ENCODE data around the gene SCMH1.

SCMH1 gene

DNA sequence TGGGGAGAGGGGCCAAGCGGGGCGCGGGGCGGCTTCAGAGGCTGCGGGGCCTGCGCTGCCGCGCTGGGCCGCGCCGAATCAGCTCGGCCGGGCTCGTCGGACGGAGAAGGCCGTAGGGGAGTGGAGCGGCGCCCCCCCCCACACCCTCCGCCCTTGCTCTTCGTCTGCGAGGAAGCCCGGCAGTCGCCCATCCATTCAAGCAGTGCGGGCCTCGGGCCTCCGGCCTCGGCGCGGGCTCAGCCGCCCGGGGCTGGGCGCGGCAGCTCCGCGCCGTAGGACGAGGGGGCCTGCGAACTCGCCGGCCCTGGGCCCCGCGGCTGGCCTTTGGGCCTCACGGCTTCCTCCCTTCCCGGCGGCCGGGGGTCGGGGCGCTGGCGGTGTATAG, 262.0 kb downstream of the SCMH1 start:
- CTCF ChIA-PET = interaction anchor here (1.1 to 1.7 kb wide), 3 partner anchors 13 to 28 kb away, joined by 3 to 6 read pairs (median 4); no protein-coding TSS in a partner anchor
- 0 out of 2 replicates have a peak, but pooled peaks cover 4% of the 10 kb centered on the region for H3K4me1 ChIP-seq (ENCODE audit: control insufficient read depth, insufficient read depth, low read length)

GRCh38 chr1:40979241-40980067, 262.7 kb downstream of the SCMH1 start, which contains the start of gene CTPS1:
TSS of gene CTPS1 (plus strand) at chr1:40979696. CDS start at chr1:40983291, 3,595 bp downstream.
- peak within 1 kb of the TSS; percentile 80 for H3K4me3 ChIP-seq (ENCODE audit: low read depth, low read length)
- peak within 1 kb of the TSS; percentile 94 for H3K27ac ChIP-seq (ENCODE audit: extremely low read depth, low read depth, low read length)
- ChIA-PET POLR2A (interaction anchor here (0.6 to 2.3 kb wide), 14 partner anchors 8 to 471 kb away, joined by 3 to 30 read pairs (median 4); partner anchors contain the start of genes CITED4, EXO5, NFYC and ZNF684), CTCF (interaction anchor here (0.7 to 1.7 kb wide), 6 partner anchors 13 to 107 kb away, joined by 3 to 6 read pairs (median 3); no protein-coding TSS in a partner anchor)
- 0 out of 2 replicates have a peak, but pooled peaks cover 4% of the 10 kb centered on the region for H3K4me1 ChIP-seq (ENCODE audit: control insufficient read depth, insufficient read depth, low read length)
- H3K36me3 ChIP-seq (ENCODE audit: control insufficient read depth in 2 of 2, insufficient read depth in 1 of 2, low read length in 2 of 2) = peaks cover 5 to 35% of the 10 kb centered on the region in 2 experiments
- H3K9me3 ChIP-seq (ENCODE audit: control insufficient read depth, insufficient read depth, low read depth, low read length) = no peaks in the 10 kb centered on the region
- TF ChIP-seq ZNF433 (tag by site-specific recombination; IDR thresholded peaks at IDR 0.05; ENCODE audit: low read depth) = no peak
- TF ChIP-seq ZNF132 (tag by site-specific recombination; IDR thresholded peaks at IDR 0.05; ENCODE audit: borderline replicate concordance) = no peak
- TF ChIP-seq ZNF548 (tag by site-specific recombination; IDR thresholded peaks at IDR 0.05) = no peak
- no peak for TF ChIP-seq ZNF274 (IDR thresholded peaks at IDR 0.05; ENCODE audit: low read length)
- no peak for TF ChIP-seq ZNF274 (tag by site-specific recombination; IDR thresholded peaks at IDR 0.05; ENCODE audit: borderline replicate concordance)
- no peak for TF ChIP-seq ZNF10 (tag by site-specific recombination; IDR thresholded peaks at IDR 0.05)
- no peak for TF ChIP-seq ZNF791 (tag by site-specific recombination; IDR thresholded peaks at IDR 0.05)
- no peak for TF ChIP-seq GLI4 (tag by site-specific recombination; IDR thresholded peaks at IDR 0.05)
- TF ChIP-seq ZBTB44 (tag by site-specific recombination; IDR thresholded peaks at IDR 0.05) = no peak
- TF ChIP-seq ZNF223 (tag by site-specific recombination; IDR thresholded peaks at IDR 0.05) = no peak
- TF ChIP-seq, protein P1, sequence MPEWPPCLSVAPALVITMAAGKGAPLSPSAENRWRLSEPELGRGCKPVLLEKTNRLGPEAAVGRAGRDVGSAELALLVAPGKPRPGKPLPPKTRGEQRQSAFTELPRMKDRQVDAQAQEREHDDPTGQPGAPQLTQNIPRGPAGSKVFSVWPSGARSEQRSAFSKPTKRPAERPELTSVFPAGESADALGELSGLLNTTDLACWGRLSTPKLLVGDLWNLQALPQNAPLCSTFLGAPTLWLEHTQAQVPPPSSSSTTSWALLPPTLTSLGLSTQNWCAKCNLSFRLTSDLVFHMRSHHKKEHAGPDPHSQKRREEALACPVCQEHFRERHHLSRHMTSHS (tag by site-specific recombination; IDR thresholded peaks at IDR 0.05) = no peak
- TF ChIP-seq, protein P2, sequence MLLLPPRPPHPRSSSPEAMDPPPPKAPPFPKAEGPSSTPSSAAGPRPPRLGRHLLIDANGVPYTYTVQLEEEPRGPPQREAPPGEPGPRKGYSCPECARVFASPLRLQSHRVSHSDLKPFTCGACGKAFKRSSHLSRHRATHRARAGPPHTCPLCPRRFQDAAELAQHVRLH (tag by site-specific recombination; IDR thresholded peaks at IDR 0.05) = 0 out of 2 replicates have a peak, but pooled peaks have one; percentile 50
- no peak for TF ChIP-seq ZNF701 (tag by site-specific recombination; IDR thresholded peaks at IDR 0.05)
- no peak for TF ChIP-seq ZNF558 (tag by site-specific recombination; IDR thresholded peaks at IDR 0.05)
- TF ChIP-seq ZNF560 (tag by site-specific recombination; IDR thresholded peaks at IDR 0.05; ENCODE audit: borderline replicate concordance) = no peak
- TF ChIP-seq ZNF24 (tag by site-specific recombination; IDR thresholded peaks at IDR 0.05) = peak; percentile 70
- TF ChIP-seq ZNF37A (tag by site-specific recombination; IDR thresholded peaks at IDR 0.05) = no peak
- no peak for TF ChIP-seq ZNF610 (tag by site-specific recombination; IDR thresholded peaks at IDR 0.05; ENCODE audit: borderline replicate concordance)
- no peak for TF ChIP-seq ZBTB48 (tag by site-specific recombination; IDR thresholded peaks at IDR 0.05)
- TF ChIP-seq ZNF585B (tag by site-specific recombination; IDR thresholded peaks at IDR 0.05) = no peak
- TF ChIP-seq ZBTB6 (tag by site-specific recombination; IDR thresholded peaks at IDR 0.05) = no peak
- TF ChIP-seq, protein P3, sequence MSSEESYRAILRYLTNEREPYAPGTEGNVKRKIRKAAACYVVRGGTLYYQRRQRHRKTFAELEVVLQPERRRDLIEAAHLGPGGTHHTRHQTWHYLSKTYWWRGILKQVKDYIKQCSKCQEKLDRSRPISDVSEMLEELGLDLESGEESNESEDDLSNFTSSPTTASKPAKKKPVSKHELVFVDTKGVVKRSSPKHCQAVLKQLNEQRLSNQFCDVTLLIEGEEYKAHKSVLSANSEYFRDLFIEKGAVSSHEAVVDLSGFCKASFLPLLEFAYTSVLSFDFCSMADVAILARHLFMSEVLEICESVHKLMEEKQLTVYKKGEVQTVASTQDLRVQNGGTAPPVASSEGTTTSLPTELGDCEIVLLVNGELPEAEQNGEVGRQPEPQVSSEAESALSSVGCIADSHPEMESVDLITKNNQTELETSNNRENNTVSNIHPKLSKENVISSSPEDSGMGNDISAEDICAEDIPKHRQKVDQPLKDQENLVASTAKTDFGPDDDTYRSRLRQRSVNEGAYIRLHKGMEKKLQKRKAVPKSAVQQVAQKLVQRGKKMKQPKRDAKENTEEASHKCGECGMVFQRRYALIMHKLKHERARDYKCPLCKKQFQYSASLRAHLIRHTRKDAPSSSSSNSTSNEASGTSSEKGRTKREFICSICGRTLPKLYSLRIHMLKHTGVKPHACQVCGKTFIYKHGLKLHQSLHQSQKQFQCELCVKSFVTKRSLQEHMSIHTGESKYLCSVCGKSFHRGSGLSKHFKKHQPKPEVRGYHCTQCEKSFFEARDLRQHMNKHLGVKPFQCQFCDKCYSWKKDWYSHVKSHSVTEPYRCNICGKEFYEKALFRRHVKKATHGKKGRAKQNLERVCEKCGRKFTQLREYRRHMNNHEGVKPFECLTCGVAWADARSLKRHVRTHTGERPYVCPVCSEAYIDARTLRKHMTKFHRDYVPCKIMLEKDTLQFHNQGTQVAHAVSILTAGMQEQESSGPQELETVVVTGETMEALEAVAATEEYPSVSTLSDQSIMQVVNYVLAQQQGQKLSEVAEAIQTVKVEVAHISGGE (tag by site-specific recombination; conservative IDR thresholded peaks at IDR 0.05; ENCODE audit: low read depth) = peak; percentile 55
- TF ChIP-seq ZNF214 (tag by site-specific recombination; IDR thresholded peaks at IDR 0.05; ENCODE audit: borderline replicate concordance) = no peak
- TF ChIP-seq ELK4 (IDR thresholded peaks at IDR 0.05; ENCODE audit: borderline replicate concordance, low read depth, low read length) = no peak

More for the DNA sequence above, 262.0 kb downstream of the SCMH1 start:
- peak overlapping the region; percentile 80 for H3K4me3 ChIP-seq (ENCODE audit: low read depth, low read length)
- no peaks in the 10 kb centered on the region for H3K9me3 ChIP-seq (ENCODE audit: control insufficient read depth, insufficient read depth, low read depth, low read length)
- TF ChIP-seq ZNF677 (tag by site-specific recombination; IDR thresholded peaks at IDR 0.05) (0 out of 2 replicates have a peak, but pooled peaks have one; percentile 28), ZSCAN16 (tag by site-specific recombination; IDR thresholded peaks at IDR 0.05) (no peak), REPIN1 (tag by site-specific recombination; IDR thresholded peaks at IDR 0.05; ENCODE audit: low read depth) (no peak)
- peaks cover 9 to 41% of the 10 kb centered on the region in 2 experiments for H3K36me3 ChIP-seq (ENCODE audit: control insufficient read depth in 2 of 2, insufficient read depth in 1 of 2, low read length in 2 of 2)
- peak overlapping the region; percentile 94 for H3K27ac ChIP-seq (ENCODE audit: extremely low read depth, low read depth, low read length)
- POLR2A ChIA-PET = interaction anchor here (0.6 to 2.3 kb wide), 12 partner anchors 9 to 472 kb away, joined by 3 to 30 read pairs (median 6); partner anchors contain the start of genes CITED4, EXO5 and NFYC
